ENCODE measurements around the gene BNIP5.

The BNIP5 gene

GRCh38 chr6:36336779-36337241 is at the start of gene BNIP5:
BNIP5 (minus strand) TSS chr6:36336888; CDS start chr6:36330690, 6,198 bp downstream.
- no peak for DNase-seq

DNA sequence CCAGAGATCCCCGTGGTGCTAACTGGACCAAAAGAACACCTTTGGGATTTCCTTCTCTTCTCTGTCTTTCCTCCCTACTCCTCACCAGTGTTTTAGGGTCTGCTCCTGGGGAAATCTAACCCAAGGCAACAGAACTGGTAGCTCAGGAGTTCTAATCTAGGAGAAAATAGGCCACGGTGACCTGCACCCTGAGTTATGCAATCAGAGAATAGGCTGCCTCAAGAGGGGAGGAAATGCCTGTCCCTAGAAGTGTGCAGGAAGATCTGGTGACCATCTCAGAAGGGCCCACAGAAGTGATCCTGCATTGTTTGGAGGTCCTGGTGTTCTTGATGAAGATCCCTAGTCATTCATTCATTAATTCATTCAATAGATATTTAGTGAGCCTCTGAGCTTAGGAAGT is 47.4 kb upstream of the BNIP5 start:
- DNase-seq = no peak

GRCh38 chr6:36383606-36384005 is 46.9 kb upstream of the BNIP5 start:
- DNase-seq = no peak

- no peak for DNase-seq
Observed at GRCh38 chr6:36382976-36383375, 46.3 kb upstream of the BNIP5 start.

GRCh38 chr6:36381502-36382389 is 45.1 kb upstream of the BNIP5 start:
- DNase-seq = peak in 1 of 2 experiments; percentile 16

DNA sequence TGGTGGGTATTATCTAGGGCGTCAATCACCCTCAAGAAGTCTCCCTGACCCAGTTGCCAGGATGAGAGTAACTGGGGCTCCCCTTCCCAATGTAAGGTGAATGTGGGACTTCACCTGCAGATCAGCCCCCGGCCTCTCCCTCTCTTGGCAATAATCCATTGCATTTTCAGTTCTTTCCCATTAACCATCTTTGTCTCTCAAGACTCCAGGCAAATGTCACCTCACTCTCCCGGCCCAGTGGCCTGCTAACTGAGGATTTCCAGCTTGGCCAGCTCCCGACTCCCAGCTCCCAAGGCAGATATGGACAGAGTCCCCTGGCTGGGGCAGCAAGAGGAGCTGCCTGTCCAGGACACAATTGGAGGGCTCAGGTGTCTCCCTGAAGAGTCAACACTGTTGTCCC is 43.5 kb upstream of the BNIP5 start:
- no peak for DNase-seq

- DNase-seq = no peak
Observed at GRCh38 chr6:36378936-36379335, 42.2 kb upstream of the BNIP5 start.

GRCh38 chr6:36378243-36378920 is 41.7 kb upstream of the BNIP5 start:
- DNase-seq = no peak

DNA sequence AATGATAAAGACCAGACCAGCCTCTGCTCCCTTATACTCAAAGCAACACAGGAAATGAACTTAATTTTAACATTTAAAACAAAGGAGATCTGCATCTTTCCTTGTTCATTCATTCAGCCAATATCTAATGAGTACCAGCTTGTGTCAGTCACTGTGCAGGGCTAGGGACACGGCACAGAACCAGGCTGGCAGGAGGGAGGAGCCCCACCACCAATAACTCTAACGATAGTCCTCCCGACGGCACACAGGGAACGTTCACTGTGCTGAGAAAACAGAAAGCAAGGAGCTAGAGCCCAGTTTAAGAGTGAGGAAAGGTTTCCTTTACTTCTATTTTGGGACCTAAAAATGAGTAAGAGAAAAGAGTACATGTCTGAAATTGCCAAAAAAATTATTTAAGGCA is 40.9 kb upstream of the BNIP5 start:
- DNase-seq = no peak

- DNase-seq = no peak
Observed at GRCh38 chr6:36376742-36377141, 40.1 kb upstream of the BNIP5 start.

DNA sequence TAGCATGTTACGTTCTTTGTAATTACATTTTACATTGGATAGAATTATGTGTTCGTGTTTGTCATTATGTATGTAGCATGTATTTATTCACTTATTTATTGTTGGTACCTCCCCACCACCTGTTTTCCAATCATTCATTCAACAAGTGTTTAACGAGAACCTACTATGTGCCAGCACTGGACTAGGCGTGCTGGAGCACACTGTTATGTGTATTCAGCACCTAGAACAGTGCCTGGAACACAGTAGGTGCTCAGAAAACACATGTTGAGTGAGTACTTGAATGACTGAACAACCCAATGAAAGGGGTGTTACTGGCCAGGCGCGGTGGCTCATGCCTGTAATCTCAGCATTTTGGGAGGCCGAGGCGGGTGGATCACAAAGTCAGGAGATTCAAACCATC is 39.5 kb upstream of the BNIP5 start:
- DNase-seq = no peak

DNA sequence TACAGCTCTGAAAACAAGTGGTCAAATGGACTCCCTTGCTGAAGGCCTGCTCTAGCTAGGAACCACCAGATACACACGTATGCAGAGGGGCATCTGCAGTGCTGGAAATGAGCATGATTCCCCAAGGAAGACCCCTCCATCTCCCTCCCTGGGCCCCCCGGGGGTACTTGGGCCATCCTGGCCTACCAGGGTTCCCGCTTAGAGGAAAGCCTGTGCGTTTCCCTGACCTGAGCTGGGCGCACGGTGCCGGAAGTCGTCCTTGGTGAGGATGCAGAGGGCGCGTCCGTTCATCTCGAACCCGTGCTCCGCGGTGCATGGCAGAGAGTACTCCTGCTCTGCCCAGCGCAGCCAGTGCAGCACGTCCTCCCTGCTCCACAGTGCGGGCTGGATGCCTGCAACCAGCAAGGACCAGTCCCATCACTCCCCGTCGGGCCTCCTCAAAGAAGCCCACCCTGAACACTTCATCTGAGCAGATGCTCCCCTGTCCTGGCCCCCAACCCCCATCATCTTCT is 39.0 kb upstream of the BNIP5 start:
- no peak for DNase-seq

- no peak for DNase-seq
Observed at GRCh38 chr6:36374972-36375371, 38.3 kb upstream of the BNIP5 start.

DNA sequence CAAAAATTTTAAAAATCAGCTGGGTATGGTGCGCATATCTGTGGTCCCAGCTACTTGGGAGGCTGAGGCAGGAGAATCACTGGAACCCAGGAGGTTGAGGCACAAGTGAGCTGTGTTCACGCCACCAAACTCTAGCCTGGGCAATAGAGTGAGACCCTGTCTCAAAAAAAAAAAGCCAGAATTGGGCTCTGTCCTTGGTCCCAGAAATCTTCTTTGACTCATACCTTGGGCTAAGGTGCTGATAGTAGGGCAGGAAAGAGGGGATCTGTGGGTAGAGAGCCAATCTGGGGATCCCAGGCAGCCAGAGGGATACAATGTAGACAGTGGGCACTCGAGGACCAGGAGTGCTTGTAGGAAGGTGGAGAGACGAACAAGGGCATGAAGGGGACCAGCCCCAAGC is 37.5 kb upstream of the BNIP5 start:
- DNase-seq = no peak

DNA sequence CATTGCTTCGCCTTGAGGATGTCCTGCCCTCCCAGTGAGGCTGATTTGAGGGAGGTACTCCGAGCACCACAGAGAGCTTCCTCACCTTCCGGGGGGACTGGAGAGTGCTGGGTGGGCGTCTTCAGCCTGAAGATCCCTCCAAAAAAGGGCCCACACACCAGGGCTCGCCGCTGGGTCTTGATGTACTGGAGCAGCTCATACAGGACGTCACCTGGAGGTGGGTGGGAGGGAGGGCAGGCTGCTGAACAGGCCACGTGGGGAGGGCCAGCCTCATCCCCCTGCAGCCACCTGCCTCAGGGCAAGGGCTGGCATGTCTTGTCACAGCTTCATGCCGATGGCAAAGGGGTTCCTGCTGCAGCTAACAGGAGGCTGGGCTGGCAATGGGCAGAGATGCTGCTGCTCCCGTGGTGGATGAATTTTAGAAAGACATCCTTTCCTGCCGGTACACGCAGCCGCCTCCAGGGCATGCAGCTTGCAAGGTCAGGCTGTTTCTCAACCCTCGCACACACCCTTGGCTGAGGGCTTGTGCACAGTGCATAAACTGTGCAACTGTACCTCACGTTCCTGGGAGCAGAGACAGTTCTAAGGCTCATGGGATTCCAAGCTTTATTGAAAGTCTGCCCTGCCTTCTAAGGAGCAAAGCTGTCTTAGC is 36.8 kb upstream of the BNIP5 start:
- no peak for DNase-seq

DNA sequence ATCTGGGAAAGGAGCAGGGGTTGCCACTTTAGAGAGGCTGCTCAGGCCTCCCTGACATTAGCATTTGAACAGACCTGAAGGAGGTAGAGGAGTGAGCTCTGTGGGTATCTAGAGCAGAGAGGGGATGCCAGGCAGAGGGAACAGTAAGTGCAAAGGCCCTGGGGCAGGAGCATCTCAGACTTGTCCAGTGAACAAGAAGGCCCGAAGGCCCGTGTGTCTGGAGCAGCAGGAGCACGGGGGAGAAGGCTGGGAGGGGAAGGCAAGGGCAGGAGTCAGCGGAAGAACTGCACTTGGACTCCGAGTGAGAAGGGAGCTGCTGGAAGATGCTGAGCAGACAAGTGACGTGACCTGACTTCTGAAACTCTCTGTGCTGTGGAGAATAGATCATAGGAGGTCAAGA is 35.4 kb upstream of the BNIP5 start:
- DNase-seq = no peak

DNA sequence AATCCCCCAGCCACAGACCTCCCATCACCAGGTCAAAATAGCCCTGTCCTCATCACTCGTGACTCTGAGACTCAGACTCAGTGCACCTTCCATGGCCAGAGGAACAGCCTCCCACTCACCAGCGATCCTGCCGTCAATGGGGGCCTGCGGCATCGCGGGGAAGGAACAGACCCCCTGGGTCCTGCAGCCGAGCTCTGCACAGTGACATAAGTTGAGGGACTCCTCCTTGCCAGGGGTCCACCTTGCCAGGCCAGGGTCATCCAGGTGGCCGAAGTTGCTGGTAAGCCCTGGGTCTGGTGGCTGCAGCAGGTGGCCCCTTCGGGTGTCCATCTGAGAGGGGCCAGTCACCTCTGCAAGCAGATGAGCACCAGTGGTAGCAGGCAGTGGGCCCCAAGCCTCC is 34.5 kb upstream of the BNIP5 start:
- DNase-seq = no peak

DNA sequence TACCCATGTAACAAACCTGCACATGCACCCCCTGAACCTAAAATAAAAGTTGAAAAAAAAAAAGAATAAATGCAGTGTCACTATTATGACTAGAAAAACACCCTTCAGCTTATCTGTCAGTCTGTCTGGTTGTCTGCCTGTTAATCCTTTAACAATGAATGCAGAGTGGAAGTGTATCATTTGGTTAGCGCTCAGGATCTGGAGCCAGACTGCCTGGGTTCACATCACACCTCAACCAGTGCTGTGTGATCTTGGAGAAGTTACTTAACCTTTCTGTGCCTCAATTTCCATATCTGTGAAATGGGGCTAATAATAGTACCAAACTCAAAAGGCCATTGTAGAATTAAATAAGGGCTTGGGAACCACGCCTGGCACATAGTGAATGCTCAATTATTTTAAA is 34.0 kb upstream of the BNIP5 start:
- no peak for DNase-seq

DNA sequence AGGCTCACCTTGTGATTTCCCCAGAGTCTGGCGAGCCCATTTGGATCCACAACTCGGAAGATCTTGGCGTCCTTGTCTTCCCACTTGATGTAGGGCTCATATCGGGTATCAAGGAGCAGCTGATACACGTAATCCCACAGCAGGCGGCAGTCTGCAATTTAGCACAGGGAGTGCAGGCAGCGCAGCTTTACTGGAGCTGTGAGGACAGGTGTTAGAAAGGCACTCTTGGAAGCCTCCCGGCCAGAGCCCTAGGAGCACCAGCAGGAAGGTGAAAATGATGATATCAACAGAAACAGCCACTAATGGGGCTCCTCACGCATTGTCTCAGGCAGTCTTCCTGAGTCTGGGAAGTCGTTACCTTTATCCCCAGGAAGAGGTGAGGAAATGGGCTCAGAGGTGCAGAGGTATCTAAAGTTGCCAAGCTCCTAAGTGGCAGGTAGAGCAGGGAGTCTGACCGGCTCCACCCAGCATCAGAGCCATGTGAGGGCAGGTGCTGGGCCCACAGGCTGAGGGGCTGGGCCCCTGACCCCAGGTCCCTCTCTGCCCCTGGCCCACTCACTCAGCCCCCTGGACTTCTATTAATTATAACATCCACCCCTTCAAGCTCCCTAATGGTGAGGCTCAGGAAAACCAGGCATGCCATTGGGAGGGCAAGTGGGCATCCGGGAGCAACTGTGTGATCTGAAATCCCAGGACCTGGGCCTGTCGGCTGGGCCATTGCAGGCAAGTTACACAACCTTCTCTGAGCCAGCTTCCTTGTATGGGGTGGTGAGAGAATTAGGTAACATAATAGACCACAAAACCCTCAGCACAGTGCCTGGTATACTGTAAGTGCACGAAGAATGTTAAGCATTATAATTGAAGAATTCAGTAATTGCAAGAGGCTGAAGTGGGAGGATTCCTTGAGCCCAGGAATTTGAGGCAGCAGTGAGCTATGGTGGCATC is 32.5 kb upstream of the BNIP5 start:
- DNase-seq = peak; percentile 91 to 96

- DNase-seq = no peak
Observed at GRCh38 chr6:36368421-36368820, 31.7 kb upstream of the BNIP5 start.

DNA sequence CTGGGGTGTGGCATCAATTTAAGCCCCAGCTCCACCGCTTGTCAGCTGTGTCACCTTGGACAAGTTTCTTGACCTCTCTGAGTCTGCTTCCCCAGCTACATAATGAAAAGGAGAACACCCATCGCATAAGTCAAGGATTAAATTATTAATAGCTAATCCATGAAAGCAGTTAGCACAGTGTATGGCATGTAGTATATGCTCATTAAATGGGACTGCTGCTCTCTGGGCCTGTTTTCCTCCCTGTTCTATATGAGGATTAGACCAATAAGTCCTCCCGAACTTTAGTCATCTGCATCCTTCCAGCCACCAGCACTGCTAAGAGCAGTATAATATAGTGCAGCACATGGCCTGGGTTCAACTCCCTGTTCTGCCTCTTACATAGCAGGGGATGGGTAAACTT is 31.1 kb upstream of the BNIP5 start:
- no peak for DNase-seq
